Right lobe of liver (tissue), 4 donors: ENCODE data around the gene CLEC1A.

Source experiments
- CTCF ChIP-seq, 4 donors: fragments of 200-600 bp in 3 of 4; fragments of 450-650 bp in 1 of 4; IDR thresholded peaks; one replicate each; pipeline versions ENCODE4 v1.5.1 to v1.8.0; 2016 to 2022; ENCODE audit warnings: antibody characterized with exemption in 4 of 4, mild to moderate bottlenecking in 2 of 4
- POLR2A ChIP-seq: fragments of 450-650 bp; IDR thresholded peaks from one replicate; pipeline ENCODE4 v1.6.1; 2017; ENCODE audit warnings: antibody characterized with exemption, mild to moderate bottlenecking
- donor health status: DM: no; HTN: no; CAD: no.
- donor health status: DM: no; HTN: no; CAD: no.
- donor health status: DM: no; HTN: yes; CAD: no.

GRCh38 chr12:10069976-10070375 is 28.8 kb downstream of the CLEC1A start:
- TF ChIP-seq CTCF (IDR thresholded peaks at IDR 0.05) (no peak), POLR2A (no peak)
